ENCODE data around the gene SELENON. TPM values are rescaled to one million over a fixed set of nuclear protein-coding genes. Genes with fewer than 3 reads are reported as not detected.
A peak's percentile ranks its signal among the peaks of the same experiment; 100 is the strongest.

SELENON gene
- total and polyA plus RNA-seq, 9 of the 15 experiments (the other 6 are each of a cell fraction or from before 2014, with no cell fraction given): 0.43 to 26.7 (median 7.0) TPM

GRCh38 chr1:25854554-25854953 lies 54.6 kb downstream of the SELENON start (continued):
- TF ChIP-seq ZHX1 (conservative IDR thresholded peaks at IDR 0.05; ENCODE audit: low read length): no peak
- no peak for TF ChIP-seq STAT5A (IDR thresholded peaks at IDR 0.05; ENCODE audit: borderline replicate concordance, low read length)
- peak; percentile 42; the same call in 1 of the 2 replicates for TF ChIP-seq MECOM (CRISPR knock-in tag; IDR thresholded peaks at IDR 0.05)
- TF ChIP-seq XRCC4 (IDR thresholded peaks at IDR 0.05; ENCODE audit: extremely low read depth, insufficient read depth, insufficient read length): no peak
- TF ChIP-seq NR0B1 (IDR thresholded peaks at IDR 0.05; ENCODE audit: partially characterized antibody): no peak
- TF ChIP-seq ERF (CRISPR knock-in tag; IDR thresholded peaks at IDR 0.05): no peak
- TF ChIP-seq ZNF280A (IDR thresholded peaks at IDR 0.05; ENCODE audit: low read depth, partially characterized antibody): no peak
- TF ChIP-seq HOMEZ (CRISPR knock-in tag; IDR thresholded peaks at IDR 0.05): no peak
- peak; percentile 22; the same call in 1 of the 2 replicates for TF ChIP-seq SMARCA4 (IDR thresholded peaks at IDR 0.05)
- TF ChIP-seq MYBL2 (IDR thresholded peaks at IDR 0.05; ENCODE audit: low read depth): no peak
- no peak for TF ChIP-seq MYBL2 (CRISPR knock-in tag; IDR thresholded peaks at IDR 0.05; ENCODE audit: borderline replicate concordance)
- TF ChIP-seq TAF1 (IDR thresholded peaks at IDR 0.05; ENCODE audit: control insufficient read depth, extremely low read depth, insufficient read depth, low read length, severe bottlenecking): no peak
- no peak for TF ChIP-seq ADNP (tag; IDR thresholded peaks at IDR 0.05)
- TF ChIP-seq BCLAF1 (IDR thresholded peaks at IDR 0.05; ENCODE audit: borderline replicate concordance in 1 of 2, control insufficient read depth in 1 of 2, low read depth in 2 of 2, low read length in 1 of 2): no peak

Data from K562 (cell line).